HL-60 (cell line): ENCODE results near the gene SSBP1.

ENCODE experiments used
- DNase-seq, 2 experiments: peaks; one replicate each; pipeline ENCODE4 v3.0.0-alpha.2; 2010 to 2020; ENCODE audit warnings: low read depth in 1 of 2, low spot score in 1 of 2
- H3K27ac ChIP-seq: fragments of 250-450 bp; sonication (Bioruptor Pico); replicated peaks from 2 replicates; pipeline ENCODE4 v1.5.1; 2020; ENCODE audit warnings: mild to moderate bottlenecking, moderate library complexity
- H3K27me3 ChIP-seq: fragments of 250-450 bp; sonication (Bioruptor Pico); 2 replicates; pipeline ENCODE4 v1.5.1; 2021; ENCODE audit warnings: mild to moderate bottlenecking, moderate library complexity; ENCODE audit not compliant: insufficient read depth, poor library complexity, severe bottlenecking
- H3K4me3 ChIP-seq: replicated peaks from 2 replicates; pipeline ENCODE4 v1.5.1; 2011; ENCODE audit warnings: mild to moderate bottlenecking, control low read depth, low read length; ENCODE audit not compliant: insufficient read depth
- CTCF ChIP-seq: IDR thresholded peaks from one replicate; pipeline ENCODE4 v1.5.1; 2011; ENCODE audit warnings: low read length, control low read depth, inconsistent platforms; ENCODE audit not compliant: insufficient read depth
- GABPA ChIP-seq: IDR thresholded peaks from 2 replicates; pipeline ENCODE4 v1.6.1; 2012; ENCODE audit warnings: low read depth
- POLR2AphosphoS5 ChIP-seq: IDR thresholded peaks from 2 replicates; pipeline ENCODE4 v1.6.1; 2012; ENCODE audit warnings: low read depth
- REST ChIP-seq: IDR thresholded peaks from 2 replicates; pipeline ENCODE4 v1.6.1; 2012; ENCODE audit warnings: low read depth; ENCODE audit not compliant: insufficient replicate concordance
- SPI1 ChIP-seq: IDR thresholded peaks from 2 replicates; pipeline ENCODE4 v1.6.1; 2012; ENCODE audit warnings: low read depth, mild to moderate bottlenecking, borderline replicate concordance

The SSBP1 gene

GRCh38 chr7:141702892-141703291 lies 35.3 kb upstream of the SSBP1 start:
- Histone ChIP-seq H3K4me3 (no peak overlapping the region), H3K27ac (no peak overlapping the region), H3K27me3 (peaks cover 4% of the 10 kb centered on the region)
- no peak for DNase-seq
- no peak for TF ChIP-seq SPI1
- no peak for TF ChIP-seq GABPA
- TF ChIP-seq REST, result no peak
- no peak for TF ChIP-seq CTCF
- no peak for TF ChIP-seq POLR2AphosphoS5

DNA sequence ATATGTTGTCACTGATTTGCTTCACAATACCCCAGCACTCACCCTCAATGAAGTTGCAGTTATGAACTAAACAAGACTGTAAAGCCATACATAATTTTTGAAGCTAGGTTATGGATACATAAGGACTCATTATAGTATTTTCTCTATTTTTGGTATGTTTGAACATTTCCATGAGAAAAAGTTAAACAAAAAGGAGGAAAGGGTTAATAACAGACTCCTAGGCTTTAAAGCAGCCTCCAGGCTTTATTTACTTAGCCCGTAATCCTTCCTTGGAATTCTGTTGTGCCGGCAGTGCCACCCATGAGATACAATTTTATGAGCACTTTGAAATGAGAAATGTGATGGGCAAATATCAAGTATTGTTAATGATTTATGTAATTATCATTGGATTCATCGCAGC lies 34.0 kb upstream of the SSBP1 start:
- peaks cover 4% of the 10 kb centered on the region for H3K27me3 ChIP-seq
- DNase-seq, result no peak
- TF ChIP-seq POLR2AphosphoS5 (no peak), GABPA (no peak), SPI1 (no peak), REST (no peak), CTCF (no peak)

GRCh38 chr7:141704741-141705140 lies 33.4 kb upstream of the SSBP1 start:
- no peak overlapping the region for H3K27ac ChIP-seq
- TF ChIP-seq POLR2AphosphoS5 (no peak), SPI1 (no peak), GABPA (no peak), REST (no peak), CTCF (no peak)
- H3K27me3 ChIP-seq, result peaks cover 4% of the 10 kb centered on the region
- DNase-seq, result no peak
- H3K4me3 ChIP-seq, result no peak overlapping the region

More for the DNA sequence above, 34.0 kb upstream of the SSBP1 start:
- Histone ChIP-seq H3K4me3 (no peak overlapping the region), H3K27ac (no peak overlapping the region)
